ENCODE results near the gene CNGB1. TPM values are rescaled to one million over a fixed set of nuclear protein-coding genes. Genes with fewer than 3 reads are reported as not detected.

The CNGB1 gene
- total and polyA plus RNA-seq, 2 of the 13 experiments (the other 11 are each of a cell fraction or from before 2014, with no cell fraction given) = 0.02 to 0.15 TPM

GRCh38 chr16:57894390-57895080 is 76.4 kb downstream of the CNGB1 start (continued):
- TF ChIP-seq, protein P1, sequence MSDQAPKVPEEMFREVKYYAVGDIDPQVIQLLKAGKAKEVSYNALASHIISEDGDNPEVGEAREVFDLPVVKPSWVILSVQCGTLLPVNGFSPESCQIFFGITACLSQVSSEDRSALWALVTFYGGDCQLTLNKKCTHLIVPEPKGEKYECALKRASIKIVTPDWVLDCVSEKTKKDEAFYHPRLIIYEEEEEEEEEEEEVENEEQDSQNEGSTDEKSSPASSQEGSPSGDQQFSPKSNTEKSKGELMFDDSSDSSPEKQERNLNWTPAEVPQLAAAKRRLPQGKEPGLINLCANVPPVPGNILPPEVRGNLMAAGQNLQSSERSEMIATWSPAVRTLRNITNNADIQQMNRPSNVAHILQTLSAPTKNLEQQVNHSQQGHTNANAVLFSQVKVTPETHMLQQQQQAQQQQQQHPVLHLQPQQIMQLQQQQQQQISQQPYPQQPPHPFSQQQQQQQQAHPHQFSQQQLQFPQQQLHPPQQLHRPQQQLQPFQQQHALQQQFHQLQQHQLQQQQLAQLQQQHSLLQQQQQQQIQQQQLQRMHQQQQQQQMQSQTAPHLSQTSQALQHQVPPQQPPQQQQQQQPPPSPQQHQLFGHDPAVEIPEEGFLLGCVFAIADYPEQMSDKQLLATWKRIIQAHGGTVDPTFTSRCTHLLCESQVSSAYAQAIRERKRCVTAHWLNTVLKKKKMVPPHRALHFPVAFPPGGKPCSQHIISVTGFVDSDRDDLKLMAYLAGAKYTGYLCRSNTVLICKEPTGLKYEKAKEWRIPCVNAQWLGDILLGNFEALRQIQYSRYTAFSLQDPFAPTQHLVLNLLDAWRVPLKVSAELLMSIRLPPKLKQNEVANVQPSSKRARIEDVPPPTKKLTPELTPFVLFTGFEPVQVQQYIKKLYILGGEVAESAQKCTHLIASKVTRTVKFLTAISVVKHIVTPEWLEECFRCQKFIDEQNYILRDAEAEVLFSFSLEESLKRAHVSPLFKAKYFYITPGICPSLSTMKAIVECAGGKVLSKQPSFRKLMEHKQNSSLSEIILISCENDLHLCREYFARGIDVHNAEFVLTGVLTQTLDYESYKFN (CRISPR knock-in tag; conservative IDR thresholded peaks at IDR 0.05) = peak; percentile 99
- TF ChIP-seq ZNF414 (CRISPR knock-in tag; IDR thresholded peaks at IDR 0.05) = peak; percentile 90; the same call in 1 of the 2 replicates
- TF ChIP-seq CTCF (CRISPR knock-in tag; IDR thresholded peaks at IDR 0.05) = no peak
- TF ChIP-seq ARNTL (CRISPR knock-in tag; IDR thresholded peaks at IDR 0.05) = peak; percentile 42; the same call in 1 of the 2 replicates
- no peak for TF ChIP-seq PLRG1 (conservative IDR thresholded peaks at IDR 0.05)
- 0 out of 2 replicates have a peak, but pooled peaks have one; percentile 37 for TF ChIP-seq ZC3H13 (CRISPR knock-in tag; IDR thresholded peaks at IDR 0.05)
- peak; percentile 96 for TF ChIP-seq NFIC (IDR thresholded peaks at IDR 0.05; ENCODE audit: low read length)
- TF ChIP-seq BCL6 (CRISPR knock-in tag; IDR thresholded peaks at IDR 0.05) = peak; percentile 97
- TF ChIP-seq MXD1 (CRISPR knock-in tag; IDR thresholded peaks at IDR 0.05) = no peak
- TF ChIP-seq, protein P2, sequence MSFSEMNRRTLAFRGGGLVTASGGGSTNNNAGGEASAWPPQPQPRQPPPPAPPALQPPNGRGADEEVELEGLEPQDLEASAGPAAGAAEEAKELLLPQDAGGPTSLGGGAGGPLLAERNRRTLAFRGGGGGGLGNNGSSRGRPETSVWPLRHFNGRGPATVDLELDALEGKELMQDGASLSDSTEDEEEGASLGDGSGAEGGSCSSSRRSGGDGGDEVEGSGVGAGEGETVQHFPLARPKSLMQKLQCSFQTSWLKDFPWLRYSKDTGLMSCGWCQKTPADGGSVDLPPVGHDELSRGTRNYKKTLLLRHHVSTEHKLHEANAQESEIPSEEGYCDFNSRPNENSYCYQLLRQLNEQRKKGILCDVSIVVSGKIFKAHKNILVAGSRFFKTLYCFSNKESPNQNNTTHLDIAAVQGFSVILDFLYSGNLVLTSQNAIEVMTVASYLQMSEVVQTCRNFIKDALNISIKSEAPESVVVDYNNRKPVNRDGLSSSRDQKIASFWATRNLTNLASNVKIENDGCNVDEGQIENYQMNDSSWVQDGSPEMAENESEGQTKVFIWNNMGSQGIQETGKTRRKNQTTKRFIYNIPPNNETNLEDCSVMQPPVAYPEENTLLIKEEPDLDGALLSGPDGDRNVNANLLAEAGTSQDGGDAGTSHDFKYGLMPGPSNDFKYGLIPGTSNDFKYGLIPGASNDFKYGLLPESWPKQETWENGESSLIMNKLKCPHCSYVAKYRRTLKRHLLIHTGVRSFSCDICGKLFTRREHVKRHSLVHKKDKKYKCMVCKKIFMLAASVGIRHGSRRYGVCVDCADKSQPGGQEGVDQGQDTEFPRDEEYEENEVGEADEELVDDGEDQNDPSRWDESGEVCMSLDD (CRISPR knock-in tag; IDR thresholded peaks at IDR 0.05; ENCODE audit: borderline replicate concordance) = no peak
- peak; percentile 48; the same call in 1 of the 2 replicates for TF ChIP-seq ZFP1 (CRISPR knock-in tag; IDR thresholded peaks at IDR 0.05)
- TF ChIP-seq ATF2 (CRISPR knock-in tag; IDR thresholded peaks at IDR 0.05) = peak; percentile 94
- no peak for TF ChIP-seq CENPX (CRISPR knock-in tag; IDR thresholded peaks at IDR 0.05)
- peak; percentile 60 to 82; a peak in 3 of 4 replicates for TF ChIP-seq NR2F1 (CRISPR knock-in tag; IDR thresholded peaks at IDR 0.05)
- TF ChIP-seq, protein P3, sequence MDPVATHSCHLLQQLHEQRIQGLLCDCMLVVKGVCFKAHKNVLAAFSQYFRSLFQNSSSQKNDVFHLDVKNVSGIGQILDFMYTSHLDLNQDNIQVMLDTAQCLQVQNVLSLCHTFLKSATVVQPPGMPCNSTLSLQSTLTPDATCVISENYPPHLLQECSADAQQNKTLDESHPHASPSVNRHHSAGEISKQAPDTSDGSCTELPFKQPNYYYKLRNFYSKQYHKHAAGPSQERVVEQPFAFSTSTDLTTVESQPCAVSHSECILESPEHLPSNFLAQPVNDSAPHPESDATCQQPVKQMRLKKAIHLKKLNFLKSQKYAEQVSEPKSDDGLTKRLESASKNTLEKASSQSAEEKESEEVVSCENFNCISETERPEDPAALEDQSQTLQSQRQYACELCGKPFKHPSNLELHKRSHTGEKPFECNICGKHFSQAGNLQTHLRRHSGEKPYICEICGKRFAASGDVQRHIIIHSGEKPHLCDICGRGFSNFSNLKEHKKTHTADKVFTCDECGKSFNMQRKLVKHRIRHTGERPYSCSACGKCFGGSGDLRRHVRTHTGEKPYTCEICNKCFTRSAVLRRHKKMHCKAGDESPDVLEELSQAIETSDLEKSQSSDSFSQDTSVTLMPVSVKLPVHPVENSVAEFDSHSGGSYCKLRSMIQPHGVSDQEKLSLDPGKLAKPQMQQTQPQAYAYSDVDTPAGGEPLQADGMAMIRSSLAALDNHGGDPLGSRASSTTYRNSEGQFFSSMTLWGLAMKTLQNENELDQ (CRISPR knock-in tag; IDR thresholded peaks at IDR 0.05; ENCODE audit: borderline replicate concordance) = no peak

All from HepG2 (cell line).